WTC11 (cell line): Measurements from ENCODE around the gene AFM. TPM values are rescaled to one million over a fixed set of nuclear protein-coding genes. Genes with fewer than 3 reads are reported as not detected.

ENCODE experiments used
- ATAC-seq: fragments of 200-7000 bp; cut with Tn5 transposase; 2 replicates; pipeline ENCODE4 v1.10.0; 2021; ENCODE audit warnings: mild to moderate bottlenecking, moderate library complexity
- CTCF ChIA-PET: fragments of 300-600 bp; sonication (Branson Sonifier 250); formaldehyde crosslinking; loops from one replicate; lab custom pipeline; 2021; ENCODE audit warnings: antibody characterized with exemption; lab: Charles Lee
- POLR2A ChIA-PET: fragments of 350-600 bp; sonication (Branson Sonifier 250); formaldehyde crosslinking; loops from one replicate; lab custom pipeline; 2021; ENCODE audit warnings: antibody characterized with exemption; lab: Charles Lee
- DNase-seq: peaks from one replicate; pipeline ENCODE4 v3.0.0; 2021; ENCODE audit warnings: low spot score
- H3K27ac Mint-ChIP-seq: 2 replicates; pipeline ENCODE4 v1.8.0; 2021; ENCODE audit warnings: mixed read lengths
- H3K27me3 Mint-ChIP-seq: 2 replicates; pipeline ENCODE4 v1.8.0; 2021; ENCODE audit warnings: low read depth, mild to moderate bottlenecking, moderate library complexity, mixed read lengths
- H3K36me3 Mint-ChIP-seq: 2 replicates; pipeline ENCODE4 v1.8.0; 2021; ENCODE audit warnings: mixed read lengths
- H3K4me1 Mint-ChIP-seq: 2 replicates; pipeline ENCODE4 v1.8.0; 2022; ENCODE audit warnings: mixed read lengths
- H3K4me3 Mint-ChIP-seq: 2 replicates; pipeline ENCODE4 v1.8.0; 2021; ENCODE audit warnings: mild to moderate bottlenecking, moderate library complexity, mixed read lengths
- H3K9me3 Mint-ChIP-seq: 2 replicates; pipeline ENCODE4 v1.8.0; 2021; ENCODE audit warnings: mixed read lengths
- CREM ChIP-seq: sonication (generic); formaldehyde crosslinking; IDR thresholded peaks from 2 replicates; pipeline ENCODE4 v1.8.1; 2022; ENCODE audit warnings: mild to moderate bottlenecking, missing genetic modification reagents, moderate library complexity
- ESRRA ChIP-seq: sonication (generic); formaldehyde crosslinking; IDR thresholded peaks from 2 replicates; pipeline ENCODE4 v1.8.1; 2022; ENCODE audit warnings: mild to moderate bottlenecking, missing genetic modification reagents, borderline replicate concordance
- IRF2 ChIP-seq: sonication (generic); formaldehyde crosslinking; IDR thresholded peaks from 2 replicates; pipeline ENCODE4 v1.8.0; 2022; ENCODE audit warnings: low read depth, missing genetic modification reagents, borderline replicate concordance
- NFATC4 ChIP-seq: fragments of 250-450 bp; sonication (Bioruptor Pico); IDR thresholded peaks from 2 replicates; pipeline ENCODE4 v1.9.0; 2021; ENCODE audit warnings: mild to moderate bottlenecking
- NFE2L1 ChIP-seq: sonication (generic); formaldehyde crosslinking; IDR thresholded peaks from 2 replicates; pipeline ENCODE4 v1.8.1; 2023; ENCODE audit warnings: missing genetic modification reagents
- TEAD1 ChIP-seq: sonication (generic); formaldehyde crosslinking; IDR thresholded peaks from 2 replicates; pipeline ENCODE4 v1.8.0; 2022; ENCODE audit warnings: mild to moderate bottlenecking, missing genetic modification reagents
- ZNF219 ChIP-seq: sonication (generic); formaldehyde crosslinking; IDR thresholded peaks from 2 replicates; pipeline ENCODE4 v1.8.0; 2023; ENCODE audit warnings: missing genetic modification reagents, mild to moderate bottlenecking, borderline replicate concordance
- ZNF416 ChIP-seq: fragments of 250-450 bp; sonication (Bioruptor Pico); IDR thresholded peaks from 2 replicates; pipeline ENCODE4 v1.9.0; 2021; ENCODE audit warnings: mild to moderate bottlenecking, inconsistent platforms
- total RNA-seq: library from RNA; stranded (reverse); gene quantifications from 3 replicates; pipeline ENCODE4 v1.2.3, GENCODE V29; 2021
- TF ChIP-seq, protein P1 (sequence below): fragments of 250-450 bp; sonication (Bioruptor Pico); conservative IDR thresholded peaks from 2 replicates; pipeline ENCODE4 v1.9.0; 2021; ENCODE audit warnings: mild to moderate bottlenecking
- TF ChIP-seq, protein P2 (sequence below): sonication (generic); formaldehyde crosslinking; IDR thresholded peaks from 2 replicates; pipeline ENCODE4 v1.8.1; 2023; ENCODE audit warnings: mild to moderate bottlenecking, missing genetic modification reagents, moderate library complexity
- TF ChIP-seq, protein P3 (sequence below): sonication (generic); formaldehyde crosslinking; IDR thresholded peaks from 2 replicates; pipeline ENCODE4 v1.8.1; 2023; ENCODE audit warnings: mild to moderate bottlenecking, missing genetic modification reagents
- TF ChIP-seq, protein P4 (sequence below): sonication (generic); formaldehyde crosslinking; IDR thresholded peaks from 2 replicates; pipeline ENCODE4 v1.8.1; 2023; ENCODE audit warnings: mild to moderate bottlenecking, missing genetic modification reagents
- TF ChIP-seq, protein P5 (sequence below): sonication (generic); formaldehyde crosslinking; IDR thresholded peaks from 2 replicates; pipeline ENCODE4 v1.8.1; 2022; ENCODE audit warnings: low read depth, missing genetic modification reagents, borderline replicate concordance
- TF ChIP-seq, protein P6 (sequence below): sonication (generic); formaldehyde crosslinking; IDR thresholded peaks from 2 replicates; pipeline ENCODE4 v1.8.0; 2022; ENCODE audit warnings: mild to moderate bottlenecking, missing genetic modification reagents

The AFM gene
- total RNA-seq, 1 experiment from 2014 or later = not detected

DNA sequence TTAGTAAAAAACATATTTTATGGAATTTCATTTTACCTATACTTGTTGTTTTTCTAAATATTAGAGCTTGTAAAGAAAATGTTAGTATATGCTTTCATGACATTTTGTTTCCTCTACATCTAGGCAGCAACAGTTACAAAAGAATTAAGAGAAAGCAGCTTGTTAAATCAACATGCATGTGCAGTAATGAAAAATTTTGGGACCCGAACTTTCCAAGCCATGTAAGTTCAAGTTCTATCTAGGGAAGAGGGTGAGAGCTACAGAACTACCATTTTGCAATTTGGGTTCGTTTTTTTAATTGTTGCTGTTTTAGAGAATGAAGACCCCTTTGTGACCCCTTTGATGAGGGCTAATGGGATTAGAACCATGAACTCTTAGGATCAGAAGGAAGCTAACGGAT is 38.3 kb upstream of the AFM start:
- Mint-ChIP-seq H3K27me3 (peaks cover 13% of the 10 kb centered on the region), H3K36me3 (no peaks in the 10 kb centered on the region), H3K4me1 (0 out of 2 replicates have a peak, but pooled peaks cover 4% of the 10 kb centered on the region), H3K9me3 (no peaks in the 10 kb centered on the region), H3K27ac (no peak overlapping the region), H3K4me3 (no peak overlapping the region)
- CTCF ChIA-PET = interaction anchor here (1.0 to 5.3 kb wide), 2 partner anchors 103 to 131 kb away, joined by 5 to 77 read pairs; no protein-coding TSS in a partner anchor
- POLR2A ChIA-PET = no interaction called here
- no peak for TF ChIP-seq ESRRA (CRISPR knock-in tag)
- TF ChIP-seq, protein P1, sequence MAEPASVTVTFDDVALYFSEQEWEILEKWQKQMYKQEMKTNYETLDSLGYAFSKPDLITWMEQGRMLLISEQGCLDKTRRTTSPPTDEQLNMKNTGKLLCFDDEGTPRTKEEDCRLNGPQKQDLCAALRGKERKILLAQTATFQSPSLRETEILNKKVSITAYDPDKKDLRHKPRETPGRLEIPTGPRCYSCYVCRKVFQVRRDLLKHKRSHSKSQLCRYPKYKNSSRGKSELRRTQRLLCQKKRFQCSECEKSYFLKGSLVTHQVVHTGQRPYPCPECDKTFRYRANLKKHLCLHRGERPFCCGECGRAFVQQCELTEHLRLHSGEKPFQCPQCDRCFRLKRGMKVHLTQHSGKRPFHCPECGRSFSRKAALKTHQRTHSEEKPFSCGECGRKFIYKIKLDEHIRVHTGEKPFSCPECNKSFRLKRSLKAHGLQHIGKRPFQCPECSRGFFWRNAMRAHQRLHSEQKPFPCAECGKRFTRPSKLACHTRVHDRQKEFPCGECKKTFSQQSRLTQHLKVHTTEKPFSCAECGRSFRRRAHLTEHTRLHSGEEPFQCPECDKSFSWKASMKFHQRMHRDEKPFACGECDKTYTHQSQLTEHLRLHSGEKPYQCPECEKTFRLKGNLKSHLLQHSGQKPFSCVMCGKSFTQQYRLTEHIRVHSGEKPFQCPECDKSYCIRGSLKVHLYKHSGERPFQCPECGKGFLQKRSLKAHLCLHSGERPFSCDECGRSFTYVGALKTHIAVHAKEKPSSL = no peak
- no peak for TF ChIP-seq NFATC4 (CRISPR knock-in tag)
- TF ChIP-seq, protein P2, sequence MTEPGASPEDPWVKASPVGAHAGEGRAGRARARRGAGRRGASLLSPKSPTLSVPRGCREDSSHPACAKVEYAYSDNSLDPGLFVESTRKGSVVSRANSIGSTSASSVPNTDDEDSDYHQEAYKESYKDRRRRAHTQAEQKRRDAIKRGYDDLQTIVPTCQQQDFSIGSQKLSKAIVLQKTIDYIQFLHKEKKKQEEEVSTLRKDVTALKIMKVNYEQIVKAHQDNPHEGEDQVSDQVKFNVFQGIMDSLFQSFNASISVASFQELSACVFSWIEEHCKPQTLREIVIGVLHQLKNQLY = no peak
- TF ChIP-seq, protein P3, sequence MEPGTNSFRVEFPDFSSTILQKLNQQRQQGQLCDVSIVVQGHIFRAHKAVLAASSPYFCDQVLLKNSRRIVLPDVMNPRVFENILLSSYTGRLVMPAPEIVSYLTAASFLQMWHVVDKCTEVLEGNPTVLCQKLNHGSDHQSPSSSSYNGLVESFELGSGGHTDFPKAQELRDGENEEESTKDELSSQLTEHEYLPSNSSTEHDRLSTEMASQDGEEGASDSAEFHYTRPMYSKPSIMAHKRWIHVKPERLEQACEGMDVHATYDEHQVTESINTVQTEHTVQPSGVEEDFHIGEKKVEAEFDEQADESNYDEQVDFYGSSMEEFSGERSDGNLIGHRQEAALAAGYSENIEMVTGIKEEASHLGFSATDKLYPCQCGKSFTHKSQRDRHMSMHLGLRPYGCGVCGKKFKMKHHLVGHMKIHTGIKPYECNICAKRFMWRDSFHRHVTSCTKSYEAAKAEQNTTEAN (CRISPR knock-in tag) = no peak
- no peak for TF ChIP-seq CREM (CRISPR knock-in tag)
- TF ChIP-seq, protein P4, sequence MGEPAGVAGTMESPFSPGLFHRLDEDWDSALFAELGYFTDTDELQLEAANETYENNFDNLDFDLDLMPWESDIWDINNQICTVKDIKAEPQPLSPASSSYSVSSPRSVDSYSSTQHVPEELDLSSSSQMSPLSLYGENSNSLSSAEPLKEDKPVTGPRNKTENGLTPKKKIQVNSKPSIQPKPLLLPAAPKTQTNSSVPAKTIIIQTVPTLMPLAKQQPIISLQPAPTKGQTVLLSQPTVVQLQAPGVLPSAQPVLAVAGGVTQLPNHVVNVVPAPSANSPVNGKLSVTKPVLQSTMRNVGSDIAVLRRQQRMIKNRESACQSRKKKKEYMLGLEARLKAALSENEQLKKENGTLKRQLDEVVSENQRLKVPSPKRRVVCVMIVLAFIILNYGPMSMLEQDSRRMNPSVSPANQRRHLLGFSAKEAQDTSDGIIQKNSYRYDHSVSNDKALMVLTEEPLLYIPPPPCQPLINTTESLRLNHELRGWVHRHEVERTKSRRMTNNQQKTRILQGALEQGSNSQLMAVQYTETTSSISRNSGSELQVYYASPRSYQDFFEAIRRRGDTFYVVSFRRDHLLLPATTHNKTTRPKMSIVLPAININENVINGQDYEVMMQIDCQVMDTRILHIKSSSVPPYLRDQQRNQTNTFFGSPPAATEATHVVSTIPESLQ (CRISPR knock-in tag) = no peak
- TF ChIP-seq IRF2 = no peak
- no peak for TF ChIP-seq NFE2L1
- TF ChIP-seq ZNF219 (CRISPR knock-in tag) = no peak
- TF ChIP-seq, protein P5, sequence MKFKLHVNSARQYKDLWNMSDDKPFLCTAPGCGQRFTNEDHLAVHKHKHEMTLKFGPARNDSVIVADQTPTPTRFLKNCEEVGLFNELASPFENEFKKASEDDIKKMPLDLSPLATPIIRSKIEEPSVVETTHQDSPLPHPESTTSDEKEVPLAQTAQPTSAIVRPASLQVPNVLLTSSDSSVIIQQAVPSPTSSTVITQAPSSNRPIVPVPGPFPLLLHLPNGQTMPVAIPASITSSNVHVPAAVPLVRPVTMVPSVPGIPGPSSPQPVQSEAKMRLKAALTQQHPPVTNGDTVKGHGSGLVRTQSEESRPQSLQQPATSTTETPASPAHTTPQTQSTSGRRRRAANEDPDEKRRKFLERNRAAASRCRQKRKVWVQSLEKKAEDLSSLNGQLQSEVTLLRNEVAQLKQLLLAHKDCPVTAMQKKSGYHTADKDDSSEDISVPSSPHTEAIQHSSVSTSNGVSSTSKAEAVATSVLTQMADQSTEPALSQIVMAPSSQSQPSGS (CRISPR knock-in tag) = no peak
- no peak for ATAC-seq
- no peak for DNase-seq

DNA sequence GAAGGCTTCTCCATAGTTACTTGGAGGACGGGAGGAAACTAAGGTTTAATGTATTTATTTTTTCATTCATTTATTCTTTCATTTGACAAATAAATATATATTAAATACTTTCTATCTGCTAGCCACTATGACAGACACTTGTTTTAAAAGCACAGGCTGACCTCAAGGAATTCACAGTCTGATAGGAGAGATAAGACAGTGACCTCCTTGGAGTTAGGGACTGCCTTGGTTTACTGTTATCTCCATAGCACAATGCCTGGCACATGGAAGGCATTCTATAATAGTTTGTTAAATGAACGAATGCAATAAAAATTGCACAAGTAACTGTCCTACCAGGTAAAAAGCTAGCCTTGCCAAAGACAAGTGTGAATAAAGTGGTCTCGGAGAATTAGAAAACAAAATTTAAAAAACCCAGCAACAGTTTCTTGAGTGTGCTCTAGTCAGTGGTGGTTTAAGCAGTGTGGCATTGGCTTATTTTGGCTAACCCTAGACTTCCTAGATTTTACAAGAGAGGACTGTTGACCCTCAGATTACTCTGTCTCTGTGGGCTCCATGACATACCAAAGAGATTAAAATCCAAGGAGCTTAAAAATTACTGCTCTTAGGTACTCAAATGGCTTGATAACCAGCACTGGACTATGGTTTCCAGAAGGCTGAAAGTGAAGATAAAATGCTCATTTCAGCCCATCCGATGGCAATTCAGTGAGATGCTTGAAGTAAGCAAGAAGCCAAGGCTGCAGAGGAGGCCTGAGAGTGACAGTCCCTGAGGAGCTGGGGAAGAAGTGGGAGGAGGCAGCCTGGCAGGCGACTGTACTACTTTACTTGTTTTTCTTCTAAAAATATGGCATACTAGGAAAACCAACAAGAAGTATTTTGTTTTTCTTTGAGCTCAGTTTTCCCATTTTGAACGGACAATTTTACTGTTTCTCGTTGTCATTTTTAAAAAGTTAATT is 35.9 kb upstream of the AFM start:
- ChIA-PET POLR2A (no interaction called here), CTCF (interaction anchor here (0.6 to 5.3 kb wide), 29 partner anchors 8 to 419 kb away, joined by 3 to 77 read pairs (median 4); no protein-coding TSS in a partner anchor)
- Mint-ChIP-seq H3K36me3 (no peaks in the 10 kb centered on the region), H3K4me1 (peaks cover 20% of the 10 kb centered on the region), H3K4me3 (no peak overlapping the region), H3K9me3 (no peaks in the 10 kb centered on the region), H3K27ac (no peak overlapping the region), H3K27me3 (peaks cover 34% of the 10 kb centered on the region)
- TF ChIP-seq, protein P6, sequence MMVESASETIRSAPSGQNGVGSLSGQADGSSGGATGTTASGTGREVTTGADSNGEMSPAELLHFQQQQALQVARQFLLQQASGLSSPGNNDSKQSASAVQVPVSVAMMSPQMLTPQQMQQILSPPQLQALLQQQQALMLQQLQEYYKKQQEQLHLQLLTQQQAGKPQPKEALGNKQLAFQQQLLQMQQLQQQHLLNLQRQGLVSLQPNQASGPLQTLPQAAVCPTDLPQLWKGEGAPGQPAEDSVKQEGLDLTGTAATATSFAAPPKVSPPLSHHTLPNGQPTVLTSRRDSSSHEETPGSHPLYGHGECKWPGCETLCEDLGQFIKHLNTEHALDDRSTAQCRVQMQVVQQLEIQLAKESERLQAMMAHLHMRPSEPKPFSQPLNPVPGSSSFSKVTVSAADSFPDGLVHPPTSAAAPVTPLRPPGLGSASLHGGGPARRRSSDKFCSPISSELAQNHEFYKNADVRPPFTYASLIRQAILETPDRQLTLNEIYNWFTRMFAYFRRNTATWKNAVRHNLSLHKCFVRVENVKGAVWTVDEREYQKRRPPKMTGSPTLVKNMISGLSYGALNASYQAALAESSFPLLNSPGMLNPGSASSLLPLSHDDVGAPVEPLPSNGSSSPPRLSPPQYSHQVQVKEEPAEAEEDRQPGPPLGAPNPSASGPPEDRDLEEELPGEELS (CRISPR knock-in tag) = no peak
- no peak for TF ChIP-seq TEAD1 (CRISPR knock-in tag)
- TF ChIP-seq ZNF416 (CRISPR knock-in tag) = no peak
- TF ChIP-seq, protein P4 (CRISPR knock-in tag) = no peak
- DNase-seq (no peak), ATAC-seq (peak; percentile 40; the same call in 1 of the 2 replicates)
